ENCODE results near the gene GLDN.

Gene GLDN

GRCh38 chr15:51341366-51342226 lies at the start of gene GLDN:
Gene GLDN, plus strand, starts transcription at chr15:51341655. Its CDS starts 30 bp downstream, at chr15:51341685.
- DNase-seq: no peak

- DNase-seq: no peak
Measured at GRCh38 chr15:51298620-51299019, 42.8 kb upstream of the GLDN start.

GRCh38 chr15:51299187-51300015 lies 42.1 kb upstream of the GLDN start:
- no peak for DNase-seq

GRCh38 chr15:51302480-51302879 lies 39.0 kb upstream of the GLDN start:
- no peak for DNase-seq

- DNase-seq: no peak
Measured at GRCh38 chr15:51303462-51303980, 37.9 kb upstream of the GLDN start.

- no peak for DNase-seq
Measured at GRCh38 chr15:51307325-51307724, 34.1 kb upstream of the GLDN start.

GRCh38 chr15:51307811-51308210 lies 33.6 kb upstream of the GLDN start:
- DNase-seq: no peak

GRCh38 chr15:51310064-51310463 lies 31.4 kb upstream of the GLDN start:
- no peak for DNase-seq

GRCh38 chr15:51311510-51311909 lies 29.9 kb upstream of the GLDN start:
- DNase-seq: no peak

- DNase-seq: no peak
Measured at GRCh38 chr15:51312166-51313073, 29.0 kb upstream of the GLDN start.

GRCh38 chr15:51313074-51313393 lies 28.4 kb upstream of the GLDN start:
- DNase-seq: no peak

- DNase-seq: no peak
Measured at GRCh38 chr15:51313644-51314280, 27.7 kb upstream of the GLDN start.

GRCh38 chr15:51314391-51315337 lies 26.8 kb upstream of the GLDN start:
- DNase-seq: no peak

GRCh38 chr15:51315726-51316125 lies 25.7 kb upstream of the GLDN start:
- no peak for DNase-seq

- DNase-seq: no peak
Measured at GRCh38 chr15:51316636-51317035, 24.8 kb upstream of the GLDN start.

GRCh38 chr15:51318382-51319150 lies 22.9 kb upstream of the GLDN start:
- no peak for DNase-seq

- no peak for DNase-seq
Measured at GRCh38 chr15:51319539-51319938, 21.9 kb upstream of the GLDN start.

GRCh38 chr15:51320843-51321242 lies 20.6 kb upstream of the GLDN start:
- no peak for DNase-seq

GRCh38 chr15:51321316-51321715 lies 20.1 kb upstream of the GLDN start:
- no peak for DNase-seq

- DNase-seq: no peak
Measured at GRCh38 chr15:51322621-51323296, 18.7 kb upstream of the GLDN start.
